Stimulated activated CD8-positive, alpha-beta memory T cell treated with anti-CD3 and anti-CD28 coated beads, Interleukin-15, amount 100 ng/mL, for 48 hours (primary cell): ENCODE data around the gene COMMD3.
A peak's percentile ranks its signal among the peaks of the same experiment; 100 is the strongest.

ENCODE experiments used
- DNase-seq, 2 donors: peaks; one replicate each; pipeline ENCODE4 v3.0.0-alpha.2; 2020; ENCODE audit warnings: low read depth in 2 of 2

The COMMD3 gene

DNA sequence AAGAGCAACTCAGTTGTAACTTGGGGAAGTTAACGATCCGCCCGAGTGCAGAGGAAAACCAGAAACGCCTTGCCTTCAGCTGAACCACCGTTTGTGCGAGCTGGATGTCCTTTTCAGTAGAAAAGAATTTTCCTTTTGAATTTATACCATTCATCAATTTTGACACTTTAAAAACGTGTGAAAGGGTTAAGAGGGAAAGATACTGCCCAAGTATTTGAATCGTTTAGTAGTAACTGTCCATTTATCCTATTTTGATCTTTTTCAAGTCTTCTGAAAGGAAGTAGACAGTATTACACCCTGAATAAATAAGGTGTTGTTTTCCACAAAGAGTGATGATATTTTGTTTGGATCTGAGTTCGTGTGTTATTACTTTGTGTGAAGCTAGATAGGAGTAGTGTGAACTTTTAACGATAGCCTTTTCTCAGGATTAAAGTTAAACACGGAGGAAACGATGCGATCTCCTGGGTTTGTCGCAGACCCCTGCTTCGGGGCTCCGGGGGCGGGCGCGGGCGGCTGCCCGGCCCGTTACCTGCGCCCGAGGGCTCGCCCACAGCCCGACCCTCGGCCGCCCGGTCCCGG lies 3.9 kb downstream of the COMMD3 start:
- no peak for DNase-seq

DNA sequence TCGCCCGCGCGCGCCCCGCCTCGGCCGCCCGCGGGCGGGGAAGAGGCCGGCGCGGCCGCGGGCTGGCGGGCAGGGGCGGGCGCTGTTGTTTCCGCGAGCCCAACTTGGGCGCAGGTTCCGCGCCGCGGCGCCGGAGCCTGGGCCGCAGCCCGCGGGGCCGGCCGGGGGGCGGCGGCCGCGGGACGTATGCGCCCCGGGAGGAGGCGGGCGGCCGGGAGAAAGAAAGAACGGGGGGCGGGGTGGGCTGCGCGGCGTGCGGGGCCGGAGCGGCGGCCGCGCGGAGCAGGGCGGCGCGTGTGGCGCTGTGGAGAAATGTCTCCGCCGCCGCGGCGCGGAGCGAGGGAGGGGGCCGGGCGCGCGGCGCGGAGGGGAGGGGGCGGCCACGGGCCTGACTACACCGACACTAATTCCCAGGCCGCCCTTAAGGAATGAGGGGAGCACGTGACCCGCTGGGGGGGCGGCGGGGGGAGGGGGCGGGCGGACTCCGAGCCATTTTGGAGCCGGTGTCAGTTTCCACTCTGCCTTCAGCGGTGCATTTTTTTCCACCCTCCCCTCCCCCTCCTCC lies 4.5 kb downstream of the COMMD3 start, which contains the start of gene BMI1:
Gene BMI1 (plus strand): TSS at position 509 of the 565 bp plus-strand sequence. CDS start 5,351 bp downstream, outside the sequence.
- DNase-seq: no peak

DNA sequence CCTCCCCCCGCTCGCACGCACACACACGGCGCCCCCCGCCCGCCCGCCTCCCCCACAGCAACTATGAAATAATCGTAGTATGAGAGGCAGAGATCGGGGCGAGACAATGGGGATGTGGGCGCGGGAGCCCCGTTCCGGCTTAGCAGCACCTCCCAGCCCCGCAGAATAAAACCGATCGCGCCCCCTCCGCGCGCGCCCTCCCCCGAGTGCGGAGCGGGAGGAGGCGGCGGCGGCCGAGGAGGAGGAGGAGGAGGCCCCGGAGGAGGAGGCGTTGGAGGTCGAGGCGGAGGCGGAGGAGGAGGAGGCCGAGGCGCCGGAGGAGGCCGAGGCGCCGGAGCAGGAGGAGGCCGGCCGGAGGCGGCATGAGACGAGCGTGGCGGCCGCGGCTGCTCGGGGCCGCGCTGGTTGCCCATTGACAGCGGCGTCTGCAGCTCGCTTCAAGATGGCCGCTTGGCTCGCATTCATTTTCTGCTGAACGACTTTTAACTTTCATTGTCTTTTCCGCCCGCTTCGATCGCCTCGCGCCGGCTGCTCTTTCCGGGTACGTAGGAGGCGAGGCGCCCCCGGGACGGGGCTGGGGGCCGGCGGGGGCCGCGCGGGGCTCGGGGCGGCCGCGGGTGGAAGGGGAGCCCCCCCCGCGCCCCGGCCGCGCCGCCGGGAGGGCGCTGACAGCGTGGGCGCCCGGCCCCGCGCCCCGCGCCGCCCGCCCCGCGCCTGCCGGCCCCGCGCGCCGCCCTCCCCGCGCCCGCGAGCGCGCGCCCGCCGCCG lies 5.2 kb downstream of the COMMD3 start:
- DNase-seq: no peak

DNA sequence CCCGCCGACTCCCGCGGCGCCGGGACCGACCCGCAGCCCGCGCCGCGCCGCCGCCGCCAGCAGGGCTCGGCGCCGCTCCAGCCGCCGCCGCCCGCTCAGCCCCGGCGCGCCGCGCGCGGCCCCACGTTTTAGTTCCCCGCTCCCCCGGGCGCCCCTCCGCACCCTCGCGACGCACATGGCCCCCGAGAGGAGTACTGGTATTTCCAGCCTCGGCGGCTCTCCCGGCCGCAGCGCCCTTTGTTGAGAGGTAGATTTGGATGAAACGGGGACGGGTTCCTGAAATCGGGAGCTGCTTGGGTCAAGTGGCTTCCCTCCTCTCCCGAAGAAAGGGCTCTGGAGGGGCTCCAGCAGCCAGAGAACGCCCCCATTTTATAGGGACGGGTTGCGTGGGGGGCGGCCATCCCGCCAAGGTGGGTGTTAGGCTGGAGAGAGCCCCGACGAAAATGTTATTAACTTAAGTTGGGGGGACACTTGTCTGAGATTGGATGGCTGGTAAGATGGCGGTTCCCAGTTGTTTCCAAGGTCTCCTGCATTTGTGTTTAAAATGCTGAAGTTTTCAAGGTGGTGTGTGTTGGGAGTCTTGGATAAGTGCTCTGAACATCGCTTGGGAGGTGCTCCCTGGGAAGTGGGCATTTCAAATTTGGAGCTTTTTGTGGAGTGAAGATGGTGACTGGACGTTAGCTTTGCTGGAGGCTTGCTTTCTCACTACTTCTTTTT lies 5.9 kb downstream of the COMMD3 start:
- DNase-seq: no peak

DNA sequence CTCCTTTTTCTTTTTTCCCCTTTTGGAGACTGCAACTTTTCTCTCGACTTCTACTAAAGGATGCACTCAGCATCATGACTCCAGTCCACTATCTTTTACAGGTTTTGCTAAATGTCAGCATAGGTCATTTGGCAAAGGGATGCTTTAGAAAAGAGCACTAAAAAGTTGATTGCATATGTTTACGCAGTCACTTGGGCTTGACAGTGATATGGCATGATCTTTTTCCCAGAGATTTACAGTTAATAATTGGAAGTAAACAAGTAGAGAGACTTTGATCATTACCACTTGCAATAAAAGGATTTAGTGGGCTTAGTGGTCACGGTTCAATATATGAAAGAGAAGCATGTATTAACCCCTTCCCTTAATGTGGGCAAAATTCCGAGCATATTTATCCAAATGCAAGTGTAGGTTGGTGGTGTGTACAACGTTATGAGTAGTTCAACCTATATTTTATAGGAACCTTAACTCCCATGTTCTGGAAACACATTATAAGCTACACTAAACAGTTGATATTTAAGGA lies 6.5 kb downstream of the COMMD3 start:
- DNase-seq: no peak

DNA sequence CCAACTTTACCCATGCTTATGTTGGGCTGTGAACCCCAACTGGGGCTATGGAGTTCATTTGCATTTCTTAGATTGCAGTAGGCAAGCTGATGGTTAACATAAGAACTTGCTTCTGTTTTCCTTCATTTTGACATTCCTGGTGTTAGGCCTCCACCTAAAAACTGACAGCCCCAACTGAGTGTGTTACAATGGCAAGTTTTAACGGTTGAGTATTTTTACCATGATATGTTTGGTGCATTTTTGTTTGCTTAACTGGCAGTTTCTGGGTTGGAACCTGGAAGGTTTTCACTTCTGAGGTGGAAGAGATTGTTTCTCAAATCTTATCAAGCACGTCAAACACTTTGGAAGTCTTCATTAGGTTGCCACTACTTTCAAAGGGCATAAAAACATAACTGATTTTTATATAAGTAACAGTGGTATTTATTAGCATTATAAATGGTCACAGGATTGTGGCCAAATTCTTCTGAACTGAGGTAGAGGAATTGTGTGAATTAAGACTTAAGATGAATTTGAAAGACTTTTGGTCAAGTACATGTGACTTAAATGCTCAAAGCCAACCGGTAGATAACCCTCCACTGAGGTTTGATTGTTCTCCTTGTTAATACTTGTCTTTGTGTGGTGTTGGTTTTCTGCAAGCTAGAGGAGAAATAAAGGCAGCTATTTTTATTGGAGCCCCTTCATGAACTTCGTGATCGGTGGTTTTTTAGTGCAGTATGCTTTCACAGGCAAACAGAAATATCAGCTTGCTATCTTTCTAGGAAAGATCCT lies 7.5 kb downstream of the COMMD3 start:
- no peak for DNase-seq

DNA sequence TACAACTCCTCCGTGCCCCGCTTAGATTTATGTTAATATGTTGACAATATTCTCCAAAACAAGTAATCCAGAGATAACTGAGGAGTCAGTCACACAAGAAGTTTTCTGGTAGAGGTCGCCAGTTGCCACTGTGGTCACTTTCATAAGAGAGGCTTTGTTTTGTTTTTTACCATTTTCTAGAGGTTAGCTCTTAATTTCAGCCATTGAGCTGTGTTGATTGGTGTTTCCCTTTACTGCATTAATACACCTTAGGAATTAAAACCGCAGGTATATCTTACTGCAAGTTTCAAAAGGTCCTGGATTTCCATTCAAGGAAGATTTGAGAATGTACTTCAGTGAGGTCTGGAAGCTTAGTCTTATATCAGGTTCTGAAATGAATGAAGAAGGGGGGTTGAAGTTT lies 8.2 kb downstream of the COMMD3 start:
- DNase-seq: no peak

DNA sequence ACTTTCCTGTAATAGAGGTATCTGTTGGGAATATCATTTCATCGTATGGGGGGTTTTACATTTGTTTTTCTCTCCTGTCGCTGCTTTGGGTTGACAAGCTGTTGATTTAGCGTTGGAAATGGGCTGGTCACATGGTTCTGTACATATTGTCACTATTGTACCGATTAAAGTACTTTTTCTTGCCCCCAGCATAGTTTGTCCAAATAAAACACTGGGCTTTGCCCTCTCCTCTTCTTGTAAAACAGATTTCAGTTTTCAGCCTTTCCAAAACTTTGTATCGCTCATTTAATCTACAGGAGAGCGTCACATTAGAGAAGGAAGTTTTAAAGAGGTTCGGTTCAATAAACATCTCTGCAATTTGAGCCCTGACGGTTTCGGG lies 8.7 kb downstream of the COMMD3 start:
- DNase-seq: no peak

DNA sequence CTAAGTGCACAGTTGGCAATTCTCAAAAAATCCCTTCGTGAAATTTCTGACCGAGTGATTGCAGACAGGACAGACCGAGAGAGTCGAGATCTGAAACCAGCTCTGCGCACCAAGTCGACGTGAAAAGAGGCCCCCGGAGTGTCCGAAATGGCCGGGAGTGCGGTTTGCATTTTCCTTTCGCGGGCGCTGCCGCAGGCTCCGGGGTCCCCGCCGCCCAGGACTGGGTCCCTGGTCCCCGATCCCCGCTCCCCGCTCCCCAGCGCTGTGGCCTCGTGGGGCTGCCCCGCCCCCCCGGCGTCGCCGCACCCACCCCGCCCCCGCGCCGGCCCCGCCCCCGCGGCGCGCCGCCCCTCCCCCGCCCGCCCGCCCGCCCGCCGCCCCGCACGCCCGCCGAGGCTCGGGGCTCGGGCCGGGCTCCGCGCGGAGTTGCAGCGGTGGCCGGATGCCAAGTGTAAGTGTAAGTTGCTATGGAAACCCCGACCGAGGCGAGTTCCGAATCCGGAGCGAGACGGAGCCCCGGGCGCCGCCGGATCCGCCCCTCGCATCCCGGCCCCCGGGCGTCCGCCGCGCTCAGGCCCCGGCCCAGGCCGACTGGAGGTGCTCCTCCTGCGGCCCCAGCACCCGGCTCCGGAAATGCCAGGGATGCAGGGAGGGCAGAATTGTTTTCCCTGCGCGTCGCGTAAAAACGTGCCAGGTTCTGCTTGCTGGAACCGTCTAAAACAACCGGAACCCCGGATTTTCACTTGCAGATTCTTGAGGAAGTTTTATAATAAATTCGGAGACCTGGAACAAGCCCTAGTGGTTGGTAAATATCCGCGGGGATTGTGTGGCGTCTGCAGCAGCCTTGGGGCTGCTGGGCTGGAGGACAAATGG lies 9.3 kb downstream of the COMMD3 start:
- DNase-seq: peak in 1 of 2 donors; percentile 62

DNA sequence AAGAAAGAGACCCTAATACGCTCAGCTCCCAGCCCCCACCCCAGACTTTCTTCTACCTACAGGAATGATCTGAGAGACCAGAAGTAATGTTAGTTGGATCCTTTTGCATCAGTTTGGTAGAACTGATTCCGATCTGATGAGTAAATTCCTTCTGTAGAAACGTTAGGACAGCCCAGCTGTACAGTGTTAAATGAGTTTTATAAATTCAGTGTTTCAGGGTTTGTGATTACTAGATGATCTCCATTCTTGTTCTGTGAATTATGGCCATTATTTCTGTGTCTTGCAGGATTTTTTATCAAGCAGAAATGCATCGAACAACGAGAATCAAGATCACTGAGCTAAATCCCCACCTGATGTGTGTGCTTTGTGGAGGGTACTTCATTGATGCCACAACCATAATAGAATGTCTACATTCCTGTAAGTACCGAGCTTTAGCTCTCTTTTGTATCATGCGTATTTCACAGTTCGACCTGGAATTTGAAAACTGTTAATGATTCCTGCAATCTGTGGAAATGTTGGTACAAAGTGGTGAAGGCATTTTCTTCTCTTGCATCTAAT lies 10.0 kb downstream of the COMMD3 start:
- DNase-seq: no peak

DNA sequence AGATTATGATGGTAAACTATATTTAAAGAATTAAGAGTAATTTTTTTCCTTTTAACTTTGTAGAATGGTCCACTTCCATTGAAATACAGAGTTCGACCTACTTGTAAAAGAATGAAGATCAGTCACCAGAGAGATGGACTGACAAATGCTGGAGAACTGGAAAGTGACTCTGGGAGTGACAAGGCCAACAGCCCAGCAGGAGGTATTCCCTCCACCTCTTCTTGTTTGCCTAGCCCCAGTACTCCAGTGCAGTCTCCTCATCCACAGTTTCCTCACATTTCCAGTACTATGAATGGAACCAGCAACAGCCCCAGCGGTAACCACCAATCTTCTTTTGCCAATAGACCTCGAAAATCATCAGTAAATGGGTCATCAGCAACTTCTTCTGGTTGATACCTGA lies 13.0 kb downstream of the COMMD3 start:
- no peak for DNase-seq

DNA sequence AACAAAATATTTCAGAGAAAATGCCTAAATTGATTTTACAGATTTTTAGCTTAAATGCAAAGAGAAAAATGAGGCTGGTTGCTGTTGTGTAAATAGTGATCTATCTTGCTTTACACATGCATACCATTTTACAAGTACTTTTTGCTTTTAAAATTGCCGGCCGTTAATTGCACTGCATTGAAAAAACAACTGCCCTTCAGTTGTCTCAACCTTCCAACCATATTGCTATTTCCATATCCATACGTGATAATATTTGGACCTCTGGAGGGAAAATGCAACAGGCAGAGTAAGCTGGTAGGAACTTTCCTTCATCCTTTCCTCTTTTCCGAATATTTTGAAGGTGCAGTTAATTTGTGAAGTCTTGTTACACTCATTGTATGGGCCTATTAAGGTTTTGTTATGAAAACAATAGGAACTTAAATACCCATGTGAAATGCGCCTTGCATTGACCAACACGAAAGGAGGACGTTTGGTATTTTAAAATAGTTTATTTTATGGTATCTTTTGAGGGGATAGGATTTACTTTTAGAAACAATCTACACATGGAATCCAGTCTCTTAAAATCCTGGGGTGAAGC lies 16.0 kb downstream of the COMMD3 start:
- no peak for DNase-seq

DNA sequence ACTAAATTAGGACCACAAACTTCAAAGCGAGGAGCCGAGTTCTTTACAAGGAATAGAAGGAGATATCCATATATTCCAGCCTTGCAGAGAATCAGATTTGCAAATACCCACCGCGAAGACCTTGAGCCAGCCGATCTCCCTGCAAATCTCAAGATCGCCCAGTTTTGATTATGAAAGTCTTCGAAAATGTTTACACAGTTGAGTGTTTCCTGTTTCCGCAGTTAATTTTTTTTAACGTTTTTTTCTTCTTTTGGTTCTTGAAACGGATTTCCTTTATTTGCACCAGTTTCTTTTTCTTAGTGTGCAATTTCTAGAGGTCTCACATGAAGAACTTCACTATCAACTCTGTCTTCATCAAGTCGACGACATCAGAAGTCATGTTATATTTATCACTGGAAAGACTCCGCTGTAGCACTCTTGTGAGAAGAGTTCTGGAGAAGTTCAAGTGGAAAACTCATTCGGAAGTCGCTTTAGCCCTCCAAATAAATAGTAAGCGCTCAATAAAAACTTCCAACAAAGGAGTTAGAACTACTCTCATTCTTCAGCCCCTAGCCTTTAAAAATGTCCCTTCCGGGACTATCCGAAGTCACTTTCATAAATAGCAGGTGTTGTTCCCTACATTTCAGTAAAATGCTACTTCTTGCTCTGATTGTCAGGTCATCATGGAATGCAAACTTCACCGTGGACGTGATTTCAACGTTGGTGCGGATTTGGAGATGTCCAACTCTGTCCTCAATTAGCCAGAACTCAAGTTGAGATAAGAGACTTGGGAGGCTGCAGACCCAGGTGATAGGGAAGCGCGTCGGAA lies 17.2 kb downstream of the COMMD3 start:
- DNase-seq: no peak

DNA sequence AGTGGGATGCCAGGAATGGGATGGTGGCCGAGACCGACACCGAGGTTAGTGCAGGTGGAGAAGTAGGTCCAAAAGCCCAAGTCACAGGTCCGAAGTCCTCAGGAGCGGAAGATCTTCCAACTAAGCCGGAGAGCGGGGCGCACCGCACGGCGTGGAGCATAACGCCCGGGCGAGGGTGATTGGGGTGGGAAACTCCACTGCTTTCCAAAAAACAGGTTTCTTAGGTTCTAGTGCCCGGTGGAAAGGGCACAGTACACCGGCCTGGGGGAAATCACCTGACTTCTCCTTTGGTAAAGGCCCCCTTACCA lies 17.7 kb downstream of the COMMD3 start:
- DNase-seq: no peak

DNA sequence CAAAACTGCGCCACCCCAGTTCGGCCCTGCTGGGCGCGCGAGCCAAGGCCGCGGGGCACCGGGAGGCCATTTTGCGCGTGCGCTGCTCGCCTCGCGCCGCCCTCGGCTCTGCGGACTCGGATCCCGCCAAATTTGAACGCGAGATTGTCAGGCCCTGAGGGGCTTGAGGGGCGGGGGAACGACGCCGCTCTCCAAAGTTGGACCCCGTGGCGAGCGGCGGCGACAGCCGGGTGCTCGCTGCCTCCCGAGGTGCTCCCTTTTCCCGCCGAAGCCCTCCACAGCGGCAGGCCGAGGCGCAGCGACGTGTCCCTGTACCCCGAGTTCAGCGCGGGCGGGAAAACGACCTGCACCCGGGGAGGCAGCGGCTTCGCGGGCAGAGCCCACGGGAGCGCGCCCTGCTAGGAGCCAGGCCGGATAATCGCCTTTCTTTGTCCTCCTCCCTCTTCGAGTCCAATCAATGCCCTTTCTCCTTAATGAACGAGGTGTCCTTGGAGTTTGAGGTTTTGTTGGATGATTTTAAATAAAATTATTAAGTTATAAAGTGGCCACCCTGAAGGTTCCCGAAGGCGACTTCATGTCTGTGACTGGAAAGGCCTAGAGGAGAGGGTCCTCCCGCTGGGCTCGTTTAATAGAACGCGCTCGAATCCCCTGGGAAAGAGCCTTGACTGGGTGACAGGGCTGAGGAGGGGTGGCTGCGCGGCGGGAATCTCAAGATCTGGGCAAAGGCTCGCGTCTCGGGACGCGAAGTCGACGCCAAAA lies 18.4 kb downstream of the COMMD3 start:
- no peak for DNase-seq

DNA sequence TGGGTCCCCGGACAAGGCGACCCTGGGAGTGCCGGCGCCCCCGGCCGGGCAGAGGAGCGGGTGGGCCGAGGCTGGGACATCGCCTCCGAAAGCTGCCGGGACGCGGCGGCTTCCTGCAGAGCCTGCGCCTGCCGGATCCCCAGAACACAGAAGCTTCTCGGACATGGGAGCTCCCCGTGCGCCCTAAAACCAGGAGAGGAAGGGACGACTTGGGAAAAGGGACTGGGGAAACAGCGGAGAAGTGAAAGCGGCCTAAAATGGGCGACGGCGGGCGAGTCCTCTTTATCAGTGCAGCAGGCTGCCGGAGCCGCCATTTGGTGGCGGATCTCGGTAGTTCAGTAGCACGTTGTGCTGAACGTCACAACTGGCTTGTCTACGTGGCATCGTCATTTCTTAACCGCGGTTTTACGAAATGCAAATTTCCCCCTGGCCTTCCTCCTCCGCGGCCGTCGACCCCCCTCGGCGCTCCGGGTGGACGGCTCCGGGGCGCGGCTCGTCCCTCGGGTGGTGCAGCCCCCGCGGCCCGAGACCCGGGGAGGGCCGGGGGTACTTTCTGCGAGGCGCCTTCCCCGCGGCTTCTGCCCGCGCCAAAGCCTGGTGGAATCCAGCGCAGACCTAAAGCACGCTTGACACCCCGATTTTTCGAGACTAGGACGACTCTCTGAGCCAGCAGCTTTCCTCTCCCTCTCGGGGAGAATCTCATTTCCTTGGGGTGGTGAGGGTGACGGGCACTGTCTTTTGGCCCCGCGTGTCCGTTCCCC lies 19.2 kb downstream of the COMMD3 start:
- no peak for DNase-seq

DNA sequence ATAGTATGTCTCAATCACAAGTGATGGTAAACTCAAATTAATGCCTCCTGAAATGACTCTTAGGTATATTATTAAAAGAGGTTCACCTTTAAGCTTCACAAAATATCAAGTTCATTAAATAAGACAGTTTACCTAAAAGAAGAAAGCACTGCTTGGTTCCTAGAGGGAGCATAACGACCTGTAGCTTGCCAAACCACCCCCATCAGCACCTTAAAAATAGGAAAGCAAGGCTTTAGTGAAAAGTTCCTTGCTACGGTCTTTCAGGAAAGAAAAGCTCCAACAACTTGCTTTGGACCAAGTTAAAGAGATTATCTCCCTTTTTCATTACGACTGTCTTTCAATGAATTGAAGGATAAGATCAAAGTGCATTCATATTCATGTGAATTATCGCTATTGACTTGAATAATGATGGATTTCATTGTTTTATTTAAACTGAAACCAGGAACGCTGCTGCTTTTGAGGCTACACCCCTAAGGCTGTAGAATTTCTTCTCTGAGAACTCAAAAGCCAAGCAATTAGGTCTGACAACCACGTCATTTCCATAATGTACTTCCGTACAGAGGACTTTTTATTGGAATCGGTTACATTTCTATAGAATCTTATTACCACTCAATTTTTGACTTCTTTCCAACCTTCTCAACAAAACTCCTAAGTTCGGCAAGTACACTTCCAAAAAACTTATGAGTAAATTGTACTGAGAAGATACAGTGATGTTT lies 22.2 kb downstream of the COMMD3 start:
- DNase-seq: no peak
